ENCODE measurements around the gene PLK2. TPM values are rescaled to one million over a fixed set of nuclear protein-coding genes. Genes with fewer than 3 reads are reported as not detected.

PLK2 gene
- total and polyA plus RNA-seq, 9 donors = 14.7 to 310 (median 41.1) TPM

DNA sequence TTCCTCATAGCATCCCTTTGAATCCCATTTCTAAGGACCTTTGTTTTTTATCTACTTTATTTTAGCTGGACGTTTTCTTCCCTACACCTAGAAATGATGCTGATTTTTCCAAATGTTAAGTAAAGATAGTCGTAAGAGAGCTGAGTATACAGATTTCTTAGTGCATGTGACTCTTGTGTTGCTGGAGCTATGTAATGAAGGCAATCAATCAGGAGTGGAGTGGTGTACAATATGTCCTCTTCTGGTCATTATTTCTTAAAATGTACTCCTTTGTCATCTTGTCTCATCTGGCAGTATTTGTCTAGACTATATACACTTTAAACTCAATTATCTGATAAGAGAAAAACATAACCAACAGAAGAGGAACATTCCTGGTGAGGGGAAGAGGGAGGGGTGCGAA lies 44.9 kb upstream of the PLK2 start:
- Histone ChIP-seq H3K27ac (no peak overlapping the region), H3K27me3 (peaks cover 3% of the 10 kb centered on the region), H3K9me3 (no peaks in the 10 kb centered on the region), H3K4me1 (ENCODE audit: insufficient read depth) (no peaks in the 10 kb centered on the region), H3K4me3 (no peak overlapping the region), H3K36me3 (no peaks in the 10 kb centered on the region)
- DNase-seq = no peak
- no peak for TF ChIP-seq POLR2A (IDR thresholded peaks at IDR 0.05)
- 74 to 84% (median 77%) methylated on average over 3 of the region's 3 CpGs for WGBS, 3 donors
- intact Hi-C loops (cut with DNase I) = no loop called here

DNA sequence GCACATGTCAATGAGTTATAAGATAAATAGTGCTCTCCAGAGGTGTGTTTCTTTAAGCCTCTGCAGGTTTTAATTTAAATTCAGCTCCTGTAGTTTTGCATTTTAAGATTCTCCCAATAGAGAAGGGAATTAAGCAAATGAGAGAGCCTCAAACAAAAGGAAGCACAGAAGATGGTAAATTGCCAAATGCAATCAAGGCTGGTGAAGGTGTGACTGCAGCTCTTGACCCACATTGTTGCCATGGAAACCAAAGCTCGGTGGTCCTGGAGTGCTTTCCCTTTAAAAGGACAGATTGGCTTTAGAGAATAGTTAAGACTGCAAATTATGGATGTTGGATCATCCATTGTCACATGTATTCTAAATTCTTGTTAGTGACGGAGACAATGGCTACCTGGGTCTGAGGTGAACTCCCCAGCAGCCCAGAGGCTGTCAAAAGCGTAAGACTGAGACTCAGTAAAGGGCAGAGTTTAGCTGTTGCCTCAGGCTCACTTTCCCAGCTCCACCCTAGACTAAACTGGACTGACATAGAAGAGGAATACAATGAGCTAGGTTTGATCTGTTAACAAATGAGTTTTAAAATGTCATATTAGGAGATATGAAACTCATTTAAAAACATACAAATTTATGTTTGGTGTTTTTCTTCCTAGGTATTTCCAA lies 43.6 kb upstream of the PLK2 start:
- H3K4me1 ChIP-seq (ENCODE audit: insufficient read depth) = no peaks in the 10 kb centered on the region
- H3K4me3 ChIP-seq = no peak overlapping the region
- no peaks in the 10 kb centered on the region for H3K36me3 ChIP-seq
- peaks cover 3% of the 10 kb centered on the region for H3K27me3 ChIP-seq
- no peak for DNase-seq
- WGBS, 3 donors = 61 to 79% (median 69%) methylated on average over 3 of the region's 3 CpGs
- intact Hi-C loops (cut with DNase I) = no loop called here
- TF ChIP-seq EP300 (IDR thresholded peaks at IDR 0.05) = no peak
- TF ChIP-seq, protein P1, sequence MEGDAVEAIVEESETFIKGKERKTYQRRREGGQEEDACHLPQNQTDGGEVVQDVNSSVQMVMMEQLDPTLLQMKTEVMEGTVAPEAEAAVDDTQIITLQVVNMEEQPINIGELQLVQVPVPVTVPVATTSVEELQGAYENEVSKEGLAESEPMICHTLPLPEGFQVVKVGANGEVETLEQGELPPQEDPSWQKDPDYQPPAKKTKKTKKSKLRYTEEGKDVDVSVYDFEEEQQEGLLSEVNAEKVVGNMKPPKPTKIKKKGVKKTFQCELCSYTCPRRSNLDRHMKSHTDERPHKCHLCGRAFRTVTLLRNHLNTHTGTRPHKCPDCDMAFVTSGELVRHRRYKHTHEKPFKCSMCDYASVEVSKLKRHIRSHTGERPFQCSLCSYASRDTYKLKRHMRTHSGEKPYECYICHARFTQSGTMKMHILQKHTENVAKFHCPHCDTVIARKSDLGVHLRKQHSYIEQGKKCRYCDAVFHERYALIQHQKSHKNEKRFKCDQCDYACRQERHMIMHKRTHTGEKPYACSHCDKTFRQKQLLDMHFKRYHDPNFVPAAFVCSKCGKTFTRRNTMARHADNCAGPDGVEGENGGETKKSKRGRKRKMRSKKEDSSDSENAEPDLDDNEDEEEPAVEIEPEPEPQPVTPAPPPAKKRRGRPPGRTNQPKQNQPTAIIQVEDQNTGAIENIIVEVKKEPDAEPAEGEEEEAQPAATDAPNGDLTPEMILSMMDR (IDR thresholded peaks at IDR 0.05) = no peak
- H3K9me3 ChIP-seq = no peaks in the 10 kb centered on the region
- no peak overlapping the region for H3K27ac ChIP-seq

DNA sequence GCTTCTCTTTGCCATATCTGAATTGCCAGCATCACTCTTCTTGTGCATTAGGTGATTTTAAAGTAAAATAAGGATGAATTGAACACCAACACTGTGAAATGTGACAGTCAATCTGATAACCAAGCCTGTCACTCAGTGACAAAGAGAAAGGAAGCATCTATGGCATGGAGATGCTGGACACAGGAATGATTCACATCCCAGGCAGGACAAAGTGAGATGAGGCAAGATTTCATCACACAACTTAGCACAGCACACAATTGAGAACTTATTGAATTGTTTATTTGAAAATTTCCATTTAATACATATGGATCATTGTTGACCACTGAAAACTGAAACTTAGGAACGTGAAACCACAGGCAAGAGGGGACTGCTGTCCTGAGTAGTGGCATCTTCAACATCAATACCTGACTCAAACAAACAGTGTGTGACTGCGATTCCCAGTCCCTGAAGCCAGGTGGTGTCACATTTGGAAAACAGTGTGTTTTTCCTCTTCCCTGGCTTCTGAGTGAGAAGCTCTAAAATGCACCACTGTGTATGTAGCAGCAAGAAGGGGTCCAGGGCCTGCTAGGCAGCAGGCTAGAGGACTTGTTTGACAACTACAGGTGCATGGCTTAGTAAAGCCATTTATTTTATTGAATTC lies 42.0 kb upstream of the PLK2 start:
- intact Hi-C loops (cut with DNase I) = no loop called here
- Histone ChIP-seq H3K9me3 (no peaks in the 10 kb centered on the region), H3K4me3 (no peak overlapping the region), H3K36me3 (no peaks in the 10 kb centered on the region), H3K27me3 (peaks cover 3% of the 10 kb centered on the region), H3K27ac (no peak overlapping the region), H3K4me1 (ENCODE audit: insufficient read depth) (no peaks in the 10 kb centered on the region)
- no peak for TF ChIP-seq POLR2A (IDR thresholded peaks at IDR 0.05)
- TF ChIP-seq, protein P1 (IDR thresholded peaks at IDR 0.05) = no peak
- no peak for DNase-seq
- 89 to 90% (median 89%) methylated on average over 2 of the region's 2 CpGs for WGBS, 3 donors

DNA sequence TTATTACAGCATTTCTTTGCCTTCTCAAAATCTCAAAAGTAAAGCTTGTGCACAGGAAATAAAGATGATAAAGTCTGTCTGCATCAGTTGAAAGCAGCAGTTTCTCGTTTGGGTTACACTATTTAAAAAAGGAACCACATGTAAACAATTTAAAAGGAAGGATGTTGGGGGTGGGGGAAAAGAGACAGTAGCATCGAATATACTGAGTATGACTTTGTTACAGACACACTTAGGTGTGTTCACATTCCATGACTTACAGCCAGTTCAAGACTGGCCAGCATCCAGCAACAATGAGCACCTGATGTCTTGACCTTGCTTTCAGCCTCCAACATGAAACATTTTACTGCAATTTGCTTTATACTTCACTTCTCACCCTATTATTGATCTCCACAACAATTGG lies 40.1 kb upstream of the PLK2 start:
- Histone ChIP-seq H3K27ac (no peak overlapping the region), H3K4me1 (ENCODE audit: insufficient read depth) (no peaks in the 10 kb centered on the region), H3K4me3 (no peak overlapping the region), H3K27me3 (peaks cover 3% of the 10 kb centered on the region), H3K36me3 (no peaks in the 10 kb centered on the region), H3K9me3 (no peaks in the 10 kb centered on the region)
- intact Hi-C loops (cut with DNase I) = loop anchor here (5.0 to 10.0 kb wide), 4 partner anchors 345 to 355 kb away; no protein-coding TSS in a partner anchor
- 15 to 27% (median 22%) methylated on average over 2 of the region's 2 CpGs for WGBS, 3 donors
- TF ChIP-seq EP300 (IDR thresholded peaks at IDR 0.05) (no peak), POLR2A (IDR thresholded peaks at IDR 0.05) (no peak)
- TF ChIP-seq, protein P1 (IDR thresholded peaks at IDR 0.05) = no peak
- no peak for DNase-seq

DNA sequence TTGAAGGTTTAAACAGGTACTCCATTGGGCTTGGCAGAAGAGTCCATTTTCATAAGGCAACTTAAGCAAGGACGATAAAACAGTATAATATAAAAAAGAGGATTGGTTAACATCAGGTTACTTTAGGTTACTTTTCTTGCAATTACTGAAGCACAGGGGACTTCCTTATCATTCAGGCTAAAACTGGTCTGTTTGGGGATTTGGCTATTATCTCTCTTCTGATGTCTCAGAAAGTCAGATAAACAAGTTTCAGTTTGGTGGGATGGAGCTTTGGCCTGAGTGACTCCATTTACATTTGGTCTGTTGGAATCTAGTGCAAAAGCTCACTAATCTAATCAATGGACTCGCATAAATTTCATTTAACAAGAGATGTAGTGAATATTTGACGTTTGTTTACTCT lies 39.3 kb upstream of the PLK2 start:
- WGBS, 3 donors = 77 to 83% (median 80%) methylated on average over 3 of the region's 3 CpGs
- intact Hi-C loops (cut with DNase I) = loop anchor here (5.0 to 10.0 kb wide), 4 partner anchors 346 to 356 kb away; no protein-coding TSS in a partner anchor
- peaks cover 3% of the 10 kb centered on the region for H3K27me3 ChIP-seq

More for the DNA sequence above, 39.3 kb upstream of the PLK2 start:
- Histone ChIP-seq H3K27ac (no peak overlapping the region), H3K4me3 (no peak overlapping the region), H3K9me3 (no peaks in the 10 kb centered on the region), H3K4me1 (ENCODE audit: insufficient read depth) (no peaks in the 10 kb centered on the region), H3K36me3 (no peaks in the 10 kb centered on the region)
- no peak for DNase-seq
- TF ChIP-seq, protein P1 (IDR thresholded peaks at IDR 0.05) = no peak
